Lower leg skin (tissue), 3 donors: ENCODE results near the gene IGFL1.

Experiments used
- CTCF ChIP-seq, 3 donors: fragments of 450-650 bp; IDR thresholded peaks; one replicate each; pipeline ENCODE4 v1.5.1; 2016; ENCODE audit warnings: antibody characterized with exemption in 3 of 3, mild to moderate bottlenecking in 3 of 3, moderate library complexity in 2 of 3
- POLR2A ChIP-seq, 2 donors: fragments of 450-650 bp; IDR thresholded peaks; one replicate each; pipeline ENCODE4 v1.6.1; 2016 to 2017; ENCODE audit warnings: antibody characterized with exemption in 2 of 2, mild to moderate bottlenecking in 1 of 2, moderate library complexity in 1 of 2

DNA sequence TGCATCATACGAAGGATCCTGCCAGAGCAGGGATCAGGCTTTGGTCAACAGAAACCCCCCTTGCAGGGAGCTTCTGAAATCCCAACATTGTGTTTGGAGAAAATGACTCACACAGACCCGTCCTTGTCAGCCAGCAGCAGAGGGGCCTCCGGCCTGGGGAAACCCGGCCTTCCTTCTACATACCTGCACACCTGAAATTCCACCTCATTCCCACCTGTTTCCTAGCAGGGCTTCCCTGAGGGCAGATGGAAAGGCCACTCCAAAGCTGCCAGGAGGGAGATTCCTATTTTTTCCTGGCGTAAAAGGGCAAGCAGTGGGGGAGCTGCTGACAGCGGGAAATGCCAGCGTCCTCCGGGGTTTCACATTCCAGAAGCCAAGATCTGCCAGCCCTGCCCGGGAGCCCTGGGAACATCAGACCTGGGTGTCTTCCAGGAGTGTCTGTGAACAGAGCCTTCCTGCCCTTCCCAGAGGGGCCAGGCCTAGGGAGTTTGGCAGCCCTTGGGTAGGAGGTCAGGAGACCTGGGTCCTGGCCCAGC lies 3.0 kb upstream of the IGFL1 start:
- TF ChIP-seq POLR2A (IDR thresholded peaks at IDR 0.05): no peak
- no peak for TF ChIP-seq CTCF (IDR thresholded peaks at IDR 0.05)
